K562 (cell line): Measurements from ENCODE around the gene CBX4. TPM values are rescaled to one million over a fixed set of nuclear protein-coding genes. Genes with fewer than 3 reads are reported as not detected.

Source experiments
- polyA plus RNA-seq, 8 experiments: library from polyadenylated mRNA; depleted of rRNA in 4 of 8; stranded (reverse) in 5 of 8; unstranded in 3 of 8; fragments of >200 nt; fragmentation: Nextera tagmentation in 2 of 8; fragmentation: Illumina TruSeq in 1 of 8; extraction: Ambion mirVana in 2 of 8; extraction: Trizol in 1 of 8; gene quantifications; 2 replicates each; pipeline versions ENCODE4 v1.2.1 to v1.2.3, GENCODE V29; 2011 to 2014; ENCODE audit warnings: inconsistent platforms in 1 of 8, missing spikeins in 1 of 8
- total RNA-seq, 7 experiments: library from RNA; depleted of rRNA in 6 of 7; stranded (reverse); fragments of >200 nt in 6 of 7; fragmentation: Illumina TruSeq in 2 of 7; extraction: Trizol in 2 of 7; gene quantifications; 2 replicates each; pipeline versions ENCODE4 v1.2.1 to v1.2.3, GENCODE V29; 2011 to 2021; ENCODE audit warnings: low replicate concordance in 1 of 7
- TF ChIP-seq, protein P1 (sequence below): IDR thresholded peaks from 2 replicates; pipeline ENCODE4 v1.6.1; 2014; ENCODE audit warnings: antibody characterized with exemption
- TF ChIP-seq, protein P2 (sequence below): sonication (generic); formaldehyde crosslinking; IDR thresholded peaks from 2 replicates; pipeline ENCODE4 v1.8.1; 2023; ENCODE audit warnings: mild to moderate bottlenecking, missing genetic modification reagents

Gene CBX4
- total and polyA plus RNA-seq, 9 of the 15 experiments (the other 6 are each of a cell fraction or from before 2014, with no cell fraction given): 0.98 to 50.5 (median 10.0) TPM

DNA sequence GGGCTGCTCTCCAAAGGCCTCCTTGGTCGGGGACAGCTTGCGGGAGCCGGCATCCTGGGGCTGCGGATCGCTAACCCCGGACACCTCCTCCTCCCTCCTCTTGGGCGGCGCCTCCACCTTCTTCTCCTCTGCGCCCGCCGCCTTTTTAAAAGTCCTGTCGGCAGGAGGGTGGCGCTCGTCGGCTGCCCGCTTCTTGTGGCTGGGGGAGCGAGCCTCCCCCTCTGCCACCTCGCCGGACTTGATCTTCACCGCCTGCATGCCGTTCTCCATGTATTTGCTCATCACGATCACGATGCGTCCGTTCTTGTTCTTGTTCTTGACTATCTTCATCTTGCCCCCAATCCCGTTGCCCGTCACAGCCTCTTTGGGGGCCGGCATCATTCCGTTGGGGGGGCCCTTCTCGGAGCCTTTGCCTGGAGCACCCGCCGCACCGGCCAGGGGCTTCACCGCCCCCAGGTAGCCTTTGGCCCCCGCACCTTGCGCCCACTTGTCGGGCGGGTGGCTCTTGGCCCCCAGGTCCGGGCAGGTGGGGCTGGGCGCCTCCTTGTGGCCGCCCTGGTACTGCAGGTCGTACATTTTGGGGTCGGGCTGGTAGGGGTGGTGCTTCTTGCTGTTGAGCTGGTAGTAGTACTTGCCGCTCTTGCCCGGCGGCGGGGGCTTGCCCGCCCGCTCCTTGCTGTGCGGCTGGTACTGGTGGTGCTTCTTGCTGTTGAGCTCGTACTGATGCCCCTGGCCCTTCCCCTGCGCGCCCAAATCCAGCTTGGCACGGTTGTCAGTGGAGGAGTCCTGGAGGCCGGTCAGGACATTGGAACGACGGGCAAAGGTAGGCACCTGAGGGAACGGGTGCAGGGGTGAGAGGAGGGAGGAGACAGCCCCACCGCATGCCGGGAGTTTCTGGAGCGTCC is 4.4 kb downstream of the CBX4 start (continued):
- TF ChIP-seq, protein P1, sequence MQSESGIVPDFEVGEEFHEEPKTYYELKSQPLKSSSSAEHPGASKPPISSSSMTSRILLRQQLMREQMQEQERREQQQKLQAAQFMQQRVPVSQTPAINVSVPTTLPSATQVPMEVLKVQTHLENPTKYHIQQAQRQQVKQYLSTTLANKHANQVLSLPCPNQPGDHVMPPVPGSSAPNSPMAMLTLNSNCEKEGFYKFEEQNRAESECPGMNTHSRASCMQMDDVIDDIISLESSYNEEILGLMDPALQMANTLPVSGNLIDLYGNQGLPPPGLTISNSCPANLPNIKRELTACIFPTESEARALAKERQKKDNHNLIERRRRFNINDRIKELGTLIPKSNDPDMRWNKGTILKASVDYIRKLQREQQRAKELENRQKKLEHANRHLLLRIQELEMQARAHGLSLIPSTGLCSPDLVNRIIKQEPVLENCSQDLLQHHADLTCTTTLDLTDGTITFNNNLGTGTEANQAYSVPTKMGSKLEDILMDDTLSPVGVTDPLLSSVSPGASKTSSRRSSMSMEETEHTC: no peak
- TF ChIP-seq, protein P2, sequence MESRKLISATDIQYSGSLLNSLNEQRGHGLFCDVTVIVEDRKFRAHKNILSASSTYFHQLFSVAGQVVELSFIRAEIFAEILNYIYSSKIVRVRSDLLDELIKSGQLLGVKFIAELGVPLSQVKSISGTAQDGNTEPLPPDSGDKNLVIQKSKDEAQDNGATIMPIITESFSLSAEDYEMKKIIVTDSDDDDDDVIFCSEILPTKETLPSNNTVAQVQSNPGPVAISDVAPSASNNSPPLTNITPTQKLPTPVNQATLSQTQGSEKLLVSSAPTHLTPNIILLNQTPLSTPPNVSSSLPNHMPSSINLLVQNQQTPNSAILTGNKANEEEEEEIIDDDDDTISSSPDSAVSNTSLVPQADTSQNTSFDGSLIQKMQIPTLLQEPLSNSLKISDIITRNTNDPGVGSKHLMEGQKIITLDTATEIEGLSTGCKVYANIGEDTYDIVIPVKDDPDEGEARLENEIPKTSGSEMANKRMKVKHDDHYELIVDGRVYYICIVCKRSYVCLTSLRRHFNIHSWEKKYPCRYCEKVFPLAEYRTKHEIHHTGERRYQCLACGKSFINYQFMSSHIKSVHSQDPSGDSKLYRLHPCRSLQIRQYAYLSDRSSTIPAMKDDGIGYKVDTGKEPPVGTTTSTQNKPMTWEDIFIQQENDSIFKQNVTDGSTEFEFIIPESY (CRISPR knock-in tag): peak; percentile 81
